T follicular helper cell (primary cell): ENCODE measurements around the gene CBFB.
A peak's percentile ranks its signal among the peaks of the same experiment; 100 is the strongest.
"Not testable (repeated sequence)": the region's sequence is repeated elsewhere in the genome, so short reads cannot be mapped to it uniquely, and the experiment has no call there.

Experiments
- DNase-seq: peaks from one replicate; pipeline ENCODE4 v3.0.0-alpha.2; 2020; ENCODE audit warnings: low read depth

The CBFB gene

DNA sequence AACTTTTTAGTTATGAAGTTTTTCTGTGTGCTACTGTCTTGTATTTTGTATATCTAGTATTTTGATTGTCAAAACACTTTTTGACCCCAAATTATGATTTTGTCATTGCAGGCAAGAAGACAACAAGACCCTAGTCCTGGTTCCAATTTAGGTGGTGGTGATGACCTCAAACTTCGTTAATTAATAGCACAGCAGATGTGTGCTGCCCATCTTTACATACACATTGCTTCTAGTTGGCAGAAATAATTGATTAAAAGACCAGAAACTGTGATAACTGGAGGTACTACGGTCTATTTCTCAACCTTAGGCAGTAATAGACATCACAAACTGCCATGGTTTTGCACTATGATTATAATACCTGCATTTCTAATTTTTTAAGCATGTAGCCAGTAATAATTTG is 69.7 kb downstream of the CBFB start:
- DNase-seq: no peak

DNA sequence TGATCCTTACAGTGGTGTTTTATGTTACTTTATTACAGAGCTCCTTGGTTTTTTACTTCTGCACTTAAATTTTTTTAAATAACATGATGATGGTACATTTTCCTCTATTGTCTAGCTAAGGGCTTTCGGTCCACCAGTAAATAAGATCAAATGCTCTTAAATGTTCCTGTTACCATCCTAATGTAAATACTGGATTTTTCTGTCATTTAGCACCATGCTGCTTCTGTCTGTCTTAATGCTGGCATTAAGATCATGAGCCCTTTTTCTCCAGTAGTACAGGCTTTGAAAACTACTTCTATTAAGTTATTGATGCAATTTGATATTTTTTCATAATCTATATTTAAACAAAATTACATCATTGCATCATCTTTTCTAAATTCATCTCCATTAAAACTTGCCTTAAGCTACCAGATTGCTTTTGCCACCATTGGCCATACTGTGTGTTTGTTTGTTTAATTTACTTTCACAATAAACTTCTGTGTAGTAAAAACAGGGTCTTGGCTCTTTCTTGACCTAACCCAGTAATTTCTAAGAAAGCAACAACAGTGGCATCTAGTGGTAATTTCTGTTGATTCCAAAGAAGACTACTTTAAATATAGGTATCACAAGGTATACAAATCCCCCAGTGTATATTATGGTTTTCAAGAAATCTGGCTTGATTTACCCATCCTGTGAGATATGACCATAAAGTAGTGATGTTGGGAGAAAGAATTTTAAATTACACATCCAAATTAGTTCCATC is 71.8 kb downstream of the CBFB start:
- DNase-seq: no peak

DNA sequence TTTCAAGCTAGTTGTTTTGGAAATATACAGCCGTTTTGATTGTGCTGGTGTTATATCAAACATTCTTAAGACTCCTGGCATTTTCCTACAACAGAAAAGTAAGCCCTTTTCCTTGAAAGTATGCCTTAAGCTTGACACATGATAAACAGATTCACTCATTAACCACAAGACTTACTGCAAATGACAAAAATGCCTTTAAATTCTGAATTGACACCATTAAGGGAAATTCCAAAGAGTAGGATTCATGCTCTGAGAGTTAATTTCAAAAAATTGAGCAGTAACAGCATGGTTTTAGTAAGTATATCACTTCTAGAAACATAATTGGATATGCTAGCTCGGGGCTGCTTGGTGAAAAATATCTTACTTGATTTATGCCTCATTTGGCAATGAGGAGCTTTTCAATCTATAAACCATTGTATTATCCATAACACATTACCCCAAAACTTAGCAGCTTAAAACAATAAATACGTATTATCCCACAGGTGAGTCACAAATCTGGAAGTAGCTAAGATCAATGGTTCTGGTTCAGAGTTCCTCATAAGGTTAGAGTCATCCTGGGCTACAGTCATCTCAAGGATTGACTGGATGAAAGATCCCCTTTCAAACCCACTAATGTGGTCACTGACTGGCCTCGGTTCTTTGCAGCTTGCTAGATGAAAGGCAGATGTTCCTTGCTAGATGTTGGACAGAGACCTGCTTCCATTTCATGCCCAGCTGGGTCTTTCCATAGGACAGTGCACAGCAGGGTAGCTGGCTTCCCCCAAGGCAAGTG is 72.5 kb downstream of the CBFB start:
- no peak for DNase-seq

DNA sequence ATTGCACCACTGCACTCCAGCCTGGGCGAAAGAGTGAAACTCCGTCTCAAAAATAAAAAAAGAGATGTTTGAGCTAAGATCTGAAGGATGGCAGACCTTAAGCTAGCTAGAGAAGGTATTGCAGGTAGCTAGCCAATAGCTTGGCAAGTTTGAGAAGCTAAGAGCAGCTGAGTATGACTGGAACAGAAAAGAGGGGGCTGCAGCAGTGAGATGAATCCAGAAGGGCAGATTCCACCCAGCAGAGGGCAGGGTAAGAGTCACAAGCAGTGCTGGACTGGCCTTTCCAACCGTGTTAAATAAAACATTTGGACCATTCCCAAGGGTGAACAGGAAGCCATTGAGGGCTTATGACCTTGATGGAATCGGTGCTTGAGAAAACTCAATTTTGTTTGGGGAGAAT is 75.1 kb downstream of the CBFB start:
- DNase-seq: no peak

DNA sequence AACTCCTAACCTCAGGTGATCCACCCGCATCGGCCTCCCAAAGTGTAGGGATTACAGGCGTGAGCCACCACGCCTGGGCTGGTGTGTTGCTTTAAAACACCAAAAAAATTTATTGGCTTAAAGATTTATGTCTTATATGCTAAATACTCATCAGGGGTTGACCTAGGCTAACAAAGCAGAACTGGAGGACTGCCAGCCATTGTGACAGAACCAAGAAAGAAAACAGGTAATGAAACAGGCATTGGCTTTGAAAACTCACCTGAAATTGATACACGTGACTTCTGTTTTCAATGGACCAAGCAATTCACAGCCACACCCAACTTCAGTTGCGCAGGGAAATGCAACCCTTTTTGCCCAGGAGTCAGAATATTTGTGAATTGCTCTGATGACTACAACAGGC is 75.9 kb downstream of the CBFB start:
- no peak for DNase-seq

DNA sequence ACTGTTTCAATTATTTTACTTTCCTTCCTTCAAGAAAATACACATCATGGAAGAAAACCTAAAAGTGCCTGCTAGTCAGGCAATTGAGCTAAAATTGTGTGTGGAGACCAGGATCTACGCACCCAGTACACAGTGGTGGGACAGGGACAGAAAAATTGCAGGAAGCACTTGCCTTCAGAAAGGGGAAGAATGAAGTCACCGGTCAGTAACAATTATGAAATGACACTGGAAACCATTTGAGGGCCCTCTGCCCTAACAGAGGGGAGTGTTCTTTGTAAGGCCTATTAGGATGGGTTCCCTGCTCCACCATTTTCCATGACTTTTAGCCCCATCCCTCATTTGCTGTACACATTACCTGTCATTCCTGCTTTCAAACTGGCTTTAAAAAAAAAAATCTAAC is 76.3 kb downstream of the CBFB start:
- no peak for DNase-seq

DNA sequence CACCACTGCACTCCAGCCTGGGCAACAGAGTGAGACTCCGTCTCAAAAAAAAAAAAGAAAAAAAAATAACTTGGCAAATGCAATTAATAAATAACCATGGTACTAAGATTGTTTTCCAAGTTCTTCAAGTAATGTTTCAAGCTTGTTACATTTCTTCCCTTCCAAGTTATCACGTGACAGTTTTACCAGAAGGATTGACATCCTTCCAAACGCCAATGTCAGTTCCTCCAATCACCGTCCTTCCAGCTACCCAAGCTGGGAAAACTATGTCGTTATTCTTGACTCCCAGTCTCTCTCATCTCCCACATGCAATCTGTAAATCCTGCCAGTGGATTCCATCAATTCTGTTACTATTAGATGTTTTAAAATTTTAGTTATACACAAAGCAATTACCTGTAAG is 76.9 kb downstream of the CBFB start:
- no peak for DNase-seq

DNA sequence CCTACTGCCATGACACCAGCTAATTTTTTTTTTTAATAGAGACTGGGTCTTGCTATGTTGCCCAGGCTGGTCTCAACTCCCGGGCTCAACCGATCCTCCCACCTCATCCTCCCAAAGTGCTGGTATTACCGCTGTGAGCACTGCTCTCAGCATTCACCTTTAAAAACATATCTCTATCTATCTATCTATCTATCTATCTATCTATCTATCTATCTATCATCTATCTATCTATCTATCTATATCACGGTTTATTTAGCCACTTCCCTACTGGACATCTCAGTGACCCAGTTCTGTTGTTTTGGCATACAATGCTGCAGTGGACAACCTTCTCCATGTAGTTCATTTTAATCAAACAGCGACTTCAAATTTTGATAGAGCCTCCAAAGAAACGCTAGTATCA is 79.5 kb downstream of the CBFB start:
- DNase-seq: no peak

DNA sequence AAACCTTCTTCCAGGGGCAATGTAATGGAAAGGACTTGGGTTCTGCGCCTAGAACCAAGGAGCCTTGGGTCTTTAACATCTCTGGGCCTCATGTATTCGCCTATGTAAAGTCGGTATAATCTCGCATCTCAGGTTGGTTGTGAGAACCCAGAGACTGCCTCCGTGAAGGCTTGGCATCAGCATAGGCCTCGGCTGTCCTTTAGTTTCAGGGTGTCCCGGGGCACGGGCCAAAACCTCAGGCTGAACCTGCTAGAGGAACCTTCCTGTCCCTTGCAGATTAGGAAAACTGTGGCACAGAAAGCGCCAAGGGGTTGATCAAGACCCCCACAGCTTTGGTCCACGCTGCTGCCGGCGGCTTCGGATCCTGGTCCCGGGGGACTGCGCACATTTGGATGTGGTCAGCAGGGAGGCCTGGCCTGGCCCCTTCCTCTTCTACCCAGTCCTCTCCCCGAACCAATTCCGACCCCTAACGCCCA is 80.0 kb downstream of the CBFB start:
- no peak for DNase-seq

DNA sequence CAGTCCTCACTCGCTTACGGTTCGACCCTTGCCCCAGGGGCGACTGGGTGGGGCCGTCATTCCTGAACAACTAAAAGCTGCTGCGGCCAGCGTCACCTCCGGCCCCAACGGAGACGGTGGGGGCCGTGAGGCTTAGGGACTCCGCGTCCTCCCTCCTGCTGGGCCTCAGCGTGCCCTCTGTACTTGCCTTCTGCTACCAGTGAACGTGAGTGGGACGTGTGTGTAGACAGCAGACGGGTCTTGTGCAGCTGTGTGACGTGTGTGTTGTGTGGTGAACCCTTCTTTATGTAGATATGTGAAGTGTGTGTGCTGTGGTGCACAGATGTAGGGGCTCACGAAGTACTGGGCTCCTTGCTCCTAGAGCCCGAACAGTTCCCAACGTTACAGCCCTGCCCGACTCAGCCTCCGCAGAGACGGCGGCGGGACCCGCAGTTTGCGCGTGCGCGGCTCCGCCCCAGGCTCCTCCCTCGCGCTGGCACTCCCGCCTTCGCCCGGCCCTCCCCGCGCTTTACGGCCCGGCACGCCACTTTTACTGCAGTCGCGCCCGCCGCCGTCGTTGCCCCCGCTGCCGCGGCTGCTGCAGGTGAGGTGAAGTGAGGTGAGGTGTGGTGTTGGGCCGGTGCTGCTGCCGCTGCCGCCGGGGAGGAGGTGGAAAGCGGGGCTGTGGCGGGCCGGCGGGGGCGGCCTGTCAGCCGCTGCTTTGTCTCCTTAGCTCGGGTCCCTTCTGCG is 80.6 kb downstream of the CBFB start, which contains the start of gene PHAF1:
TSS of gene PHAF1 (plus strand) at position 535 of the 729 bp plus-strand sequence. CDS start 235 bp downstream, outside the sequence.
- DNase-seq: peak; percentile 95

DNA sequence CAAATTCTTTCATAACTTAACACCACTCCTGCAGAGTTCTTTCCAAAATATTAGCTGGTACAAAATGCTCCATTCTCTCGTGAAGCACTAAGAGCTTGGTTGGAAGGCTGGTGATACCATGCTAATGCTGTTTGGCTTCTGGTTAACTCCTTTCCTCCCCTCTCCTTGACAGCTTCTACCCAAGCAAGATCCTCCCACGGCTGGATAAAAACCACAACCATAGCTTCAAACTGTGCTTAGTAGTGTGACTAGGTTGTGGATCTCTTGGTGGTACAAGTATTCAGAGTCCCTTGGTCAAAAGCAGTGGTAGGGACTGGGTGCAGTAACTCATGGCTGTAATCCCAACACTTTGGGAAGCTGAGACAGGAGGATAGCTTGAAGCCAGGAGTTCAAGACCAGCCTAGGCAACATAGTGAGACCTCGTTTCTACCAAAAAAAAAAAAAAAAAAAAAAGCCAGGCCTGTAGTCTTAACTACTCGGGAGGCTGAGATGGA is 83.0 kb downstream of the CBFB start:
- no peak for DNase-seq

DNA sequence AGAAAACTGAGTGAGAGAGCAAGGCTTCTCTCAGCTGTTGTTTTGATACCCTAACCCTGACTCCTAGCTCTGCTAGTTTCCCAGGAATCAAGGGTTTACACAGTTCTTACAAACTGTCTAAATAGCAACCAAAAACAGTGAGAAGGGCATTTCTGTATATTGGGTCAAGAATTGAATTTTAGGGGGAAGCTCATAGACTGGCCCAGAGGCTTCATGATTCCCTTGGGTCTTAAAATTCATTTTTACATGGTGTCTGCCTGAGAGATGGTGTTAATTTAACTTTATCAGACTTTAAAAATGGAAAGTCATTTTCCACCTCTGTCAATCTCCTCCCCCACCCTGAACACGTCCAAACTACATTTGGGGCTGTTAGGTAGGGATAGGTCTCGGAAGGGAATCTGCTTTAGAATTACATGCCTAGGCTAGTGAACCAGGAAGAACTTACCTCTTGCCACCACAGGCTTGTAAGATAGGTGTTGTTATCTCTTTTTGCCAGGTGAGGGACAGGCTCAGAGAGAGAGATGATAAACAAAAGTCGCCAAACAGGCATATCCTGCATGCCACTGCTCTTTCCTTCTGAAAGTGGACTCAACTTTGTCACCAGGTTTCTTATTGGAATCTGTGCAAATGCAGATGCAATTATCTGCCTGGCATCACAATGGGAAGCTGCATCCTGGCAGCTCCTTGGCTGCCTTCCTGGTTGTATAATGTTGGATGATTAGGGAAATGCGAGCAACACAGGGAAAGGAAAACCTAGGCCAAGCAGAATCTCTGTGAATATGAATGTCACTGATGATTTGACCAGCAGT is 83.8 kb downstream of the CBFB start:
- DNase-seq: no peak

DNA sequence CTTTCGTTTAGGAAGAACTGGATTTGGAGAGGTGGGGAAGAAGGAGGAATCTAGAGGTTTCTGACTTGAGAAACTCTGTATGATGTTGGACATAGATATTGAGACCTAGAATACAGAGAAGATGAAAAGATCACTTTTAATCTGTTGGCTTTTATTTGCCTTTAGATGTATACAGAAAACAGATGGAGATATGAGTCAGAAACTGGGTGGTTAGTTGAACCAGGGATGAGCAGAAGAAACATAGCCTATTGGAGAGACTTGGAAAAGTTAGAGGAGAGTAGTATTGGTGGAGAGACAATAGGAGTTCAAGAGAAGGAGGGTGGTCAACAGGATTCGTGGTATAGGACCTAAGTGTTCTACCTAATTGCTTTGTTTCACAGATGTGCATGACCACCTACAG is 85.8 kb downstream of the CBFB start:
- DNase-seq: no peak

DNA sequence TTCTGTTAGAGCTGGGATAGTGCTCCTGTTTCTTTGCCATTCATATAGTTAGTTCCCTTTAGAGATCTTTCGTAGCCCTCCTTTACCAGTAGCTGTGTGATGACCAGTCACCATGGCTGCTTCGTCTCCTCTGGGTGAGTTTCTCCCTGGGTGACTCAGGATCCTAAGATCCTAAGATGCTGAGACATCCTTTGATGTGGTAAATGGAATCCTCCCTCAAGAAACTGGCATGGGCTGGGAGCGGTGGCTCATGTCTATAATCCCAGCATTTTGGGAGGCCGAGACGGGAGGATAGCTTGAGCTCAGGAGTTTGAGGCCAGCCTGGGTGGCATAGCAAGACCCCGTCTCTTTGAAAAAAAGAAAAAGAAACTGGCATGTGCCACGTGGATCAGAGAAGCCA is 86.7 kb downstream of the CBFB start:
- no peak for DNase-seq

DNA sequence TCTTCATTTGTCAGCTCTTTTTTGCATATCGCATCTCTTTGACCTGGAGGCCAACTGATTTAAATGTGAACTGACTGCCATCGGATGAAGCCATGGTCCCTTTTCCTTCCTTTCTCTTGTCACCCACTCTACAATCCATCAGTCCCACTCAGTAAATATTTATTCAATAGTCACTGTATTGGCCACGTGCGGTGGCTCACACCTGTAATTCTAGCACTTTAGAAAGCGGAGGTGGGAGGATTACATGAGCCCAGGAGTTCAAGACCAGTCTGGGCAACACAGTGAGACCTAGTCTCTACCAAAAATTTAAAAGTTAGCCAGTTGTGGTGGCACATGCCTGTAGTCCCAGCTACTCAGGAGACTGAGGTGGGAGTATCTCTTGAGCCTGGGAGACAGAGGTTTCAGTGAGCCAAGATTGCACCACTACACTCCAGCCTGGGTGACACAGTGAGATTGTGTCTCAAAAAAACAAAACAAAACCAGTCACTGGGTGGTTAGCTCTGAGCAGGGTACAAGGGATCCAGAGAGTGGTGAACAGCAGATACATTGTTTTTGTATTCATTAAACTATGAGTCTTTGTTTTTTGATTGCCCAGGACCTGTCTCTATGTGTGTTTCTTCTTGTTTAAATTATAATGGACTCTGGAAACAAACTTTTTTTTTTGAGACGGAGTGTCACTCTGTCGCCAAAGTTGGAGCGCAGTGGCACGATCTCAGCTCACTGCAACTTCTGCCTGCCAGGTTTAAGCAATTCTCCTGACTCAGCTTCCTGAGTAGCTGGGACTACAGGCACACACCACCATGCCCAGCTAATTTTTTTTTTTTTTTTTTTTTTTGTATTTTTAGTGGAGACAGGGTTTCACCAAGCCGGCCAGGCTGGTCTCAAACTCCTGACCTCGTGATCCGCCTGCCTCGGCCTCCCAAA is 87.7 kb downstream of the CBFB start:
- DNase-seq: no peak

DNA sequence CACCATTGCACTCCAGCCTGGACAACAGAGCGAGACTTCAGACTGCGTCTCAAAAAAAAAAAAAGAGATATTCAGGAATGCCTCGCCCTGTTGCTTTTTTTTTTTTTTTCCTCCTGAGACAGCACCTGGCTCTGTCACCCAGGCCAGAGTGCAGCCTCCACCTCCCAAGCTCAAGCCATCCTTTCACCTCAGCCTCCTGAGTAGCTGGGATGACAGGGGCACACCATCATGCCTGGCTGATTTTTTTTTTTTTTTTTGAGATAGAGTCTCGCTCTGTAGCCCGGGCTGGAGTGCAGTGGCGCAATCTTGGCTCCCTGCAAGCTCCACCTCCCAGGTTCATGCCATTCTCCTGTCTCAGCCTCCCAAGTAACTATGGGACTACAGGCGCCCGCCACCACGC is 88.8 kb downstream of the CBFB start:
- no peak for DNase-seq

DNA sequence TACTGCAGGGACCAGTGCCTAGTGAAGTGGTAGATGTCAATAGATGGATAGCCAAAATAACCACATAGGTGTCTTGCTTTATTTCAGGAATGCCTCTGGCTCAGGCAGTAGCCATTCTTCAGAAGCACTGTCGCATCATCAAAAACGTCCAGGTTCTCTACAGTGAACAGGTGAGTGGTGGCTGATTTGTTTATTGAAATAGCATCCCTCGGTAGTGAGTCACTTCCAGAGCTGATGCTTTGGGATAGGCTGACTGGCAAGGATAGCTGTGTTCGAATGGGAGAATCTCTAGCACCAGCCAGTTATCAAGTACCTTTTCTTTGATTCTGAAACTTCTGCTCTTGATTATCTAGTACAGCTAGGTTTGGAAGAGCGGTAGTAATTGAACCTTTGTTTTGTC is 91.1 kb downstream of the CBFB start:
- no peak for DNase-seq

DNA sequence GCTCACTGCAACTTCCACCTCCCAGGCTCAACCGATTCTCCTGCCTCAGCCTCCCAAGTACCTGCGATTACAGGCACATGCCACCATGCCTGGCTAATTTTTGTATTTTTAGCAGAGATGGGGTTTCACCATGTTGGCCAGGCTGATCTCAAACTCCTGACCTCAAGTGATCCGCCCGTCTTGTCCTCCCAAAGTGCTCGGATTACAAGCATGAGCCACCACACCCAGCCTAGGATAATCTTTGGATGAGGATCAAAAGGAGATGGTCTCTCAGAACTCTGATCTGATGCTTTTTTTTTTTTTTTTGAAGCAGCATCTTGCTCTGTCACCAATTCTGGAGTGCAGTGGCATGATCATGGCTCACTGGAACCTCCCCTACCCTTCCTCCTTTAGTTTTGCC is 93.8 kb downstream of the CBFB start:
- not testable (repeated sequence) for DNase-seq

DNA sequence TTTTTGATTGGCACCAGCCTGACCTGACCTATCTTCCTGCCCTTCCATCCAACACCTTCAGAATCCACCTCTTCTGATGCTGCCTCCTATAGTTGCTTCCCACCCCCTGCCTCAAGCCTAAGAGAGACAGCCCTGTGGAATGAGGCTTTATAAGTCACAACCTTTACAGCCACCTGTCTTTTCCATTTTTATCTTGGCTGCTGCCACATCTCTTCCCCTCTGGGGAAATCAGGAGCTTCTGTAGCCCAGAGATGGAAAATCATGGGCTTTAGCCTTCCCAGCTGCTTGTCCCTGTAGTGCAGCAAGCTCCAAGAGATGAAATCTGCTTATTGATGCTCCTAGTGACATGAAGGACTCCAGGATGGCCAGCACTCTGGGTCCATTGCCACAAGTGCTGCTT is 99.5 kb downstream of the CBFB start:
- no peak for DNase-seq

DNA sequence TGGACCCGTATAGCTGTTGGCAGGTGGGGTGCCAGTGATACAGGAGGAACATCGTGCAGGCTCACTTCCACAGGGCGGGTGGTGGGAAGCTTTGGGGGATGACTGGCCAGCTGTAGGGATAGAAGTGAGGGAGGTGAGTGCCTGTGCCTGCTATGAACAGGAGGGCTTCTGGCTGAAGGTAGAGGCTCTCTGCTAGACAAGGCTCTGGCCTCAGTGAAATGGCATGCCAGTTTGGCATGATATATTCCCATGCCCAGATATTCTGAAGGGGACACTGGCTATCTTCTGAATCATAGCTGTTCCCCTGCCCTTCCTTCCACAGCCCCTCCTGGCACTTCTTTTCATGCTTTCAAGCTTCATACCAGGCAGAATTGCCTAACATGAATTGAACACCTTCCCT is 99.9 kb downstream of the CBFB start:
- DNase-seq: no peak

DNA sequence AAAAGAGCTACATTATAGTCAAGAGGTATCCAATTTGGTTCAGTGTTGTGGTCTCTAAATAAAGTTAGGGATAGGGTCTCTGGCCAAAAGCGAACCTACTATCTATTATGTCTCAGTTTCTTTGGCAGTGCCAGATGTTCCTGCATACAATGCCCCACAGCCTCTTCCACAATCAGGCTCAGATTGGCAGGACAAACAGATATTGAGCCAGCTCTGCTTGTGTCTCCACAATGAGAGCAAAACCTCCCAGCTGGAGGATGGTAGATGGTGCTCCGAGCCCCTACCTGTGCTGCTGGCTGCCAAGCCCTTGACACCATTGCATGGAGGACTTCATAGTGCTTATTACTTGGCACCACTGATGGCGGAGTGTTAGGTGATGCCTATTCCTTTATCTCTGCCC is 100.5 kb downstream of the CBFB start:
- no peak for DNase-seq
